ENCODE results near the gene PTPRN.

DNA sequence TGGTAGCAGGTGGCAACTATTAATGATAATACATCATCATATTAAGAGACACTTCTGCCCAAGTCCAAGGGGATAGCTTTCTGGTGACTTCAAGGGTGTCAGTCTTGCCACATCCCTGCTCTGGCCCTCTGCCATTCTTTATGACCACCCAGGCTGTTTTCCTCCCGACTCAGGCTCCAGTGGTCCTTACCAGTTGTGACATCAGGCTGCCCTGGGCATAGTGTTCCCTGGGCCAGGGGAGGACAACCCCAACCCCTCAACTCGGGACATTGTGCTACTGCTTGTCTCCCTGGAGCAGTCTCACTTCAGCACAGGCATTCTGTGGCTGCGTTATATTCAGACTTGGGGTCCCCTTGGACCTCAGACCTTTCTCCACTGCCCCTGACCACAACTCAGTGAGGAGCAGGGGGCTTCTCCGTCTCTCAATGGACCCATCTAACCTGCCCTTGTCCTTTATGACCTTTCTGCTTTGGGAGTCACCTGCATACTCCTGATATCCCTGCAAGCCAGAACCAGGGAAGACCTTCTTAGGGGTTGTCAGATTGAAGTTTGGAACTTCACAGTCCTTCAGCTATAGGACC lies 17.2 kb downstream of the PTPRN start:
- no peak for TF ChIP-seq GATA3 (IDR thresholded peaks at IDR 0.05; ENCODE audit: low read depth, low read length)
- TF ChIP-seq GATA2 (IDR thresholded peaks at IDR 0.05; ENCODE audit: low read depth, low read length) = no peak

Measured in SH-SY5Y (cell line).